ENCODE results near the gene RUSC1.

- TF ChIP-seq CTCF (IDR thresholded peaks at IDR 0.05 in 4 of 5, conservative IDR thresholded peaks at IDR 0.05 in 1 of 5): peak in 2 of 5 experiments; percentile 9 to 16
- TF ChIP-seq POLR2A (IDR thresholded peaks at IDR 0.05): no peak
Measured at GRCh38 chr1:155277902-155278688, 42.6 kb upstream of the RUSC1 start.

All from gastrocnemius medialis (tissue), 4 donors.